ENCODE data around the gene HMGCS1. TPM values are rescaled to one million over a fixed set of nuclear protein-coding genes. Genes with fewer than 3 reads are reported as not detected.
"Not testable (repeated sequence)": the region's sequence is repeated elsewhere in the genome, so short reads cannot be mapped to it uniquely, and the experiment has no call there.

Gene HMGCS1
- total RNA-seq, 1 donor from 2014 or later = 518 TPM

DNA sequence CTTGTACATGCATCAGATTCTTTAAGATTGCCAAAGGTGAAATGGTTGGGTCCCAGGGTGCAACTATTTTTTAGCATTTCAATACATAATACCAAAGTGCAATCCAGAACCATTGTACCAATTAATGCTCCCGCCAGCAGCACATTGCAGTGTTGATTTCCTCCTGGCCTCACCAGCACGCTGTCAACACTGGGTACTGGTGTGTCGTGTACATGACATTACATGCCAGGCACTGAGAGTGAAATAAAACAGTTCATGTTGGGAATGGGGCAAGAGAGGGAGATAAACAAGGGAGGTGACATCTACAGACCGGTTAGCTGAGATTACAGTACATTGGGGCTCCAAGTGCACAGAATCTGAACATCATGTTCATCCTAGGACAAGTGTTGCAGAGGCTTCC is 37.8 kb downstream of the HMGCS1 start:
- Mint-ChIP-seq H3K4me1 (no peaks in the 10 kb centered on the region), H3K27ac (ENCODE audit: unreplicated experiment) (no peak overlapping the region), H3K9me3 (no peaks in the 10 kb centered on the region), H3K4me3 (no peak overlapping the region), H3K36me3 (ENCODE audit: low read depth) (no peaks in the 10 kb centered on the region), H3K27me3 (ENCODE audit: low read depth) (peaks cover 5% of the 10 kb centered on the region)
- no peak for DNase-seq (ENCODE audit: low read depth, low spot score)
- TF ChIP-seq, protein P1, sequence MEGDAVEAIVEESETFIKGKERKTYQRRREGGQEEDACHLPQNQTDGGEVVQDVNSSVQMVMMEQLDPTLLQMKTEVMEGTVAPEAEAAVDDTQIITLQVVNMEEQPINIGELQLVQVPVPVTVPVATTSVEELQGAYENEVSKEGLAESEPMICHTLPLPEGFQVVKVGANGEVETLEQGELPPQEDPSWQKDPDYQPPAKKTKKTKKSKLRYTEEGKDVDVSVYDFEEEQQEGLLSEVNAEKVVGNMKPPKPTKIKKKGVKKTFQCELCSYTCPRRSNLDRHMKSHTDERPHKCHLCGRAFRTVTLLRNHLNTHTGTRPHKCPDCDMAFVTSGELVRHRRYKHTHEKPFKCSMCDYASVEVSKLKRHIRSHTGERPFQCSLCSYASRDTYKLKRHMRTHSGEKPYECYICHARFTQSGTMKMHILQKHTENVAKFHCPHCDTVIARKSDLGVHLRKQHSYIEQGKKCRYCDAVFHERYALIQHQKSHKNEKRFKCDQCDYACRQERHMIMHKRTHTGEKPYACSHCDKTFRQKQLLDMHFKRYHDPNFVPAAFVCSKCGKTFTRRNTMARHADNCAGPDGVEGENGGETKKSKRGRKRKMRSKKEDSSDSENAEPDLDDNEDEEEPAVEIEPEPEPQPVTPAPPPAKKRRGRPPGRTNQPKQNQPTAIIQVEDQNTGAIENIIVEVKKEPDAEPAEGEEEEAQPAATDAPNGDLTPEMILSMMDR (conservative IDR thresholded peaks at IDR 0.05) = no peak

DNA sequence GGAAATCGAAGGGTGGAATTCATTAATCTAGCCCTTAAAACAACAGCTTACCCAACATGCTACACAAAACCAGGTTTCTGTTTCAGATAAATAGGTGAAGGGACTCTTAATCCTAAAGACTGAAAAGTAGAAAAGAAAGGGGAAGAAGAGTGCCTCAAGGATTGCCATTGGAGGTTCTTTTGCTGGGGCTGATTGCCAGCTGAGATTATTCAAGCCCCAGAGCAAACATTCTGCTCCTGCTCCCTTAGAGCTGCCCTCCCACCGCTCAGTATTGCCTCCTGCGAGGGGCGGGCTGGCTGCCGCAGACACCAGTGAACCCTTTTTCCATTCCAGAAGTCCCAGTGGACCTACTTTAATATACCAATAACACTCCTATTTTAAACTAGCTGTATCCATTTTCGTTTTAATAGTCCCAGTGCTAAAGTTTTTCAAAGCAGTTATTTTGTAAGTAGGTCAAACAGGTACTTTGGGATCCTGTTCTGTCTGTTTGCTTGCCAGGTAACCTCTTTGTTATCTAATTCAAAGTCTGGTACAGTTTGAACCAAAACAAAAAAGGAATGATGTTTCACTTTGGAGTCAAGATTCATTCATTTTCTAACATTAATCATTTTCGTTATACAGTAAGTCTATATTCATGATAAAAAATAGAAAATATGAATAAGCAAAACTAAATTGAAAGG is 38.6 kb downstream of the HMGCS1 start:
- Mint-ChIP-seq H3K4me3 (no peak overlapping the region), H3K27ac (ENCODE audit: unreplicated experiment) (no peak overlapping the region), H3K27me3 (ENCODE audit: low read depth) (peaks cover 5% of the 10 kb centered on the region), H3K9me3 (no peaks in the 10 kb centered on the region), H3K4me1 (no peaks in the 10 kb centered on the region), H3K36me3 (ENCODE audit: low read depth) (no peaks in the 10 kb centered on the region)
- TF ChIP-seq, protein P1 (conservative IDR thresholded peaks at IDR 0.05) = no peak
- DNase-seq (ENCODE audit: low read depth, low spot score) = no peak

DNA sequence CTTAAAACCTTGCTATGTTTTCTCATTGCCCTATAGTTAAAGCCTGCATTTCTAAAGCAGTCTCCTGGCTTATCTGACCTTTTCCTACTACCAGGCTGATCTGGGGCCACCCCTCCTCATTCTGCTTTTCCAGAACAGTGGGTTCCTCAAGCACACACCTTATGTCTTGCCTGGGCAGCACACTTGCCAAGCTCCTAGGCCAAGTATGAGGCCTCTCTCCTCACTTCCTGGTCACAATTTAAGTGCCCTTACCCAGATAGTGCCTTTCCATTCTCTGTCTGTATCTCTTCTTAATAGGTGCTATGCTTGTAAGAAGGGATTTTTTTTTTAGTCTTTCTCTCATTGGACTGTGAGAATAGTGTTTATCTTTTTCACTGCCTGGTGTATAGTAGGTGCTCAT is 39.7 kb downstream of the HMGCS1 start:
- no peak overlapping the region for H3K4me3 Mint-ChIP-seq
- DNase-seq (ENCODE audit: low read depth, low spot score) = no peak
- peaks cover 5% of the 10 kb centered on the region for H3K27me3 Mint-ChIP-seq (ENCODE audit: low read depth)
- H3K36me3 Mint-ChIP-seq (ENCODE audit: low read depth) = no peaks in the 10 kb centered on the region
- no peaks in the 10 kb centered on the region for H3K4me1 Mint-ChIP-seq
- TF ChIP-seq, protein P1 (conservative IDR thresholded peaks at IDR 0.05) = no peak
- no peaks in the 10 kb centered on the region for H3K9me3 Mint-ChIP-seq
- H3K27ac Mint-ChIP-seq (ENCODE audit: unreplicated experiment) = no peak overlapping the region

DNA sequence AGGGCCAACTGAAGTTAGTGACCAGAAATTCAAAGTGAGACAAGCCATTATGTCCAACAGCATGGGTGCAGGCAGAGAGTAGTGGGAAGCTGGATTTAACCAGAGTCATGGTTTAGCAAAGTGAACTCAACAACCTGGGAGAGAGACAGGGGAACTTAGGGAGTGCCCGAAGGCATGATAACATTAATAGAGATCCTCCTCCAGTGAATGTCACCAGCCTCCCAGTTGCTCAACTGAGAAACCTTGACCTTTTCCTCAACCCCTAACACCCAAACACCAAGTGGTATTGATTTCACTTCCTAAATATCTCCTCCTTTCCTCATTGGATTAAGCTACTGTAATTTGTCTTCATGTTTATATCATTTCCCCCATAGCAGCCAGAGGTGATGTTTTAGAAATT is 42.6 kb downstream of the HMGCS1 start:
- H3K36me3 Mint-ChIP-seq (ENCODE audit: low read depth) = no peaks in the 10 kb centered on the region
- no peak overlapping the region for H3K27ac Mint-ChIP-seq (ENCODE audit: unreplicated experiment)
- no peaks in the 10 kb centered on the region for H3K4me1 Mint-ChIP-seq
- TF ChIP-seq, protein P1 (conservative IDR thresholded peaks at IDR 0.05) = no peak
- H3K27me3 Mint-ChIP-seq (ENCODE audit: low read depth) = peaks cover 3% of the 10 kb centered on the region
- H3K4me3 Mint-ChIP-seq = no peak overlapping the region
- DNase-seq (ENCODE audit: low read depth, low spot score) = no peak
- H3K9me3 Mint-ChIP-seq = peaks cover 9% of the 10 kb centered on the region

DNA sequence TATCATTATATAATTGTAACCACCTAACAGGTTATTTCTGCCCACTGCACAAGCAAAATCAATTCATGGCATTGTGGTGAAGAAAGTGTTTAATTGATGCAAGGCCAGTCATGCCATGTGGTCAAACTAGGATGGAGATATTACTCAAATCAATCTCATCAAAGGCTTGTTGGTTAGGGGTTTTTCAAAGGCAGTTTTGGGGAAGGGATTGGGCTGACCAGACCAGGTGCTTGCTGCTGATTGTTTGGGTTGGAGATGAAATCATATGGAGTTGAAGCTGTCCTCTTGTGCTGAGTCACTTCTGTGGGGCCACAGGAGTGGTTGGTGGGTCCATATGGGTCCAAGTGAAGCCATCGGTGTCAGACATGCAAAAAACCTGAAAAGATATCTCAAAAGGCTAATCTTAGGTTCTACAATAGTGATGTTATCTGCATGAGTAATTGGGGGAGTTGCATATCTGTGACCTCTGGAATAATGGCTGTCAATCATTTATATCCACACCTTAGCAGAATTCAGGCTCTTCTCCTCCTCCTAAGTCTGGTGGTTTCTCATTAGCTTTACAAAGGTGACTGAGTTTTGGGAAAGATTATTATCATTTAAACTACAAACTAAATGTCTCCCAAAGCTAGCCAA is 44.9 kb downstream of the HMGCS1 start:
- no peaks in the 10 kb centered on the region for H3K36me3 Mint-ChIP-seq (ENCODE audit: low read depth)

DNA sequence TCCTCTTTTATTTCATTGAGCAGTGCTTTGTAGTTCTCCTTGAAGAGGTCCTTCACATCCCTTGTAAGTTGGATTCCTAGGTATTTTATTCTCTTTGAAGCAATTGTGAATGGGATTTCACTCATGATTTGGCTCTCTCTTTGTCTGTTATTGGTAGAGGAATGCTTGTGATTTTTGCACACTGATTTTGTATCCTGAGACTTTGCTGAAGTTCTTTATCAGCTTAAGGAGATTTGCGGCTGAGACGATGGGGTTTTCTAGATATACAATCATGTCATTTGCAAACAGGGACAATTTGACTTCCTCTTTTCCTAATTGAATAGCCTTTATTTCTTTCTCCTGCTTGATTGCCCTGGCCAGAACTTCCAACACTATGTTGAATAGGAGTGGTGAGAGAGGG is 50.9 kb downstream of the HMGCS1 start:
- not testable (repeated sequence) for DNase-seq (ENCODE audit: low read depth, low spot score); H3K9me3 Mint-ChIP-seq; H3K4me3 Mint-ChIP-seq; H3K36me3 Mint-ChIP-seq (ENCODE audit: low read depth); H3K4me1 Mint-ChIP-seq; H3K27ac Mint-ChIP-seq (ENCODE audit: unreplicated experiment)
- H3K27me3 Mint-ChIP-seq (ENCODE audit: low read depth) = peaks cover 42% of the 10 kb centered on the region

More for the DNA sequence above, 44.9 kb downstream of the HMGCS1 start:
- TF ChIP-seq, protein P1 (conservative IDR thresholded peaks at IDR 0.05) = no peak
- DNase-seq (ENCODE audit: low read depth, low spot score) = no peak
- Mint-ChIP-seq H3K27me3 (ENCODE audit: low read depth) (peaks cover 20% of the 10 kb centered on the region), H3K4me3 (no peak overlapping the region), H3K9me3 (peaks cover 9% of the 10 kb centered on the region), H3K27ac (ENCODE audit: unreplicated experiment) (no peak overlapping the region), H3K4me1 (no peaks in the 10 kb centered on the region)
